HepG2 (cell line): ENCODE data around the gene ARL6IP4. TPM values are rescaled to one million over a fixed set of nuclear protein-coding genes. Genes with fewer than 3 reads are reported as not detected.

Experiments used
- ATAC-seq: fragments of 200-7000 bp; cut with Tn5 transposase; 3 replicates; pipeline ENCODE4 v1.9.1; 2020; ENCODE audit warnings: mild to moderate bottlenecking, moderate library complexity
- BruUV-seq: library from RNA; stranded (reverse); fragments of 400-500 nt; replicated peaks from 2 replicates; lab custom pipeline; 2021; lab: Mats Ljungman, UMichigan
- CTCF ChIA-PET: fragments of 300-600 bp; formaldehyde crosslinking; extraction: SDS; loops from one replicate; lab custom pipeline; 2021; ENCODE audit warnings: low total read pairs, inconsistent platforms, low intra/inter-chr PET ratio; lab: Yijun Ruan, JAX
- POLR2A ChIA-PET: fragments of 350-600 bp; sonication (Branson Sonifier 250); formaldehyde crosslinking; loops from one replicate; lab custom pipeline; 2020; ENCODE audit warnings: antibody characterized with exemption, inconsistent platforms; lab: Yijun Ruan, JAX
- DNase-seq: peaks from one replicate; pipeline ENCODE4 v3.0.0-alpha.2; 2015; ENCODE audit warnings: low spot score
- FAIRE-seq: peaks from 3 replicates; lab custom pipeline; 2011; peaks lifted over from hg19 to GRCh38; lab: Jason Lieb, UNC
- H2AFZ ChIP-seq: one replicate; pipeline ENCODE4 v1.6.1; 2011; ENCODE audit warnings: low read length, inconsistent platforms
- H3K27ac ChIP-seq: fragments of 300-600 bp; 3 replicates; pipeline ENCODE4 v1.8.0; 2011; ENCODE audit warnings: mixed run types, mild to moderate bottlenecking, mixed read lengths, low read length, inconsistent platforms; ENCODE audit not compliant: insufficient read depth; ENCODE audit errors: extremely low read length
- H3K27me3 ChIP-seq, 2 experiments: fragments of 200-600 bp in 1 of 2; 2 replicates in 1 of 2; 3 replicates in 1 of 2; pipeline versions ENCODE4 v1.6.0 to v1.8.0; 2011; ENCODE audit warnings: low read length in 2 of 2, mild to moderate bottlenecking in 2 of 2, moderate library complexity in 2 of 2, inconsistent platforms in 1 of 2; ENCODE audit not compliant: insufficient read depth in 2 of 2, control insufficient read depth in 1 of 2
- H3K36me3 ChIP-seq, 2 experiments: fragments of 200-600 bp in 1 of 2; replicated peaks in 1 of 2; 2 replicates in 1 of 2; 3 replicates in 1 of 2; pipeline versions ENCODE4 v1.5.1 to v1.8.0; 2011; ENCODE audit warnings: low read length in 2 of 2, inconsistent platforms in 1 of 2; ENCODE audit not compliant: insufficient read depth in 2 of 2, control insufficient read depth in 1 of 2
- H3K4me1 ChIP-seq: 2 replicates; pipeline ENCODE4 v1.5.1; 2012; ENCODE audit warnings: low read length, inconsistent platforms; ENCODE audit not compliant: insufficient read depth
- H3K4me2 ChIP-seq: 2 replicates; pipeline ENCODE4 v1.6.0; 2011; ENCODE audit warnings: low read depth, low read length, inconsistent platforms
- H3K4me3 ChIP-seq, 3 experiments: fragments of 200-600 bp in 1 of 3; sonication (generic), shearing (Covaris generic) in 1 of 3; replicated peaks in 1 of 3; 2 replicates each; pipeline ENCODE4 v1.5.1; 2011 to 2016; ENCODE audit warnings: low read length in 3 of 3, inconsistent platforms in 2 of 3, low read depth in 2 of 3, mild to moderate bottlenecking in 2 of 3, control low read depth in 1 of 3, mixed read lengths in 1 of 3; ENCODE audit not compliant: insufficient read depth in 1 of 3
- H3K79me2 ChIP-seq: one replicate; pipeline ENCODE4 v1.6.1; 2011; ENCODE audit warnings: low read length, inconsistent platforms; ENCODE audit not compliant: insufficient read depth
- H3K9ac ChIP-seq: 2 replicates; pipeline ENCODE4 v1.6.0; 2011; ENCODE audit warnings: mild to moderate bottlenecking, low read depth, low read length, inconsistent platforms; ENCODE audit not compliant: insufficient read depth
- H3K9me3 ChIP-seq: 2 replicates; pipeline ENCODE4 v1.5.1; 2012; ENCODE audit warnings: mild to moderate bottlenecking, low read length
- H4K20me1 ChIP-seq: 2 replicates; pipeline ENCODE4 v1.6.0; 2011; ENCODE audit warnings: inconsistent platforms, mild to moderate bottlenecking, low read length, moderate library complexity; ENCODE audit not compliant: insufficient read depth
- ATF7-NPFF ChIP-seq: sonication (generic); formaldehyde crosslinking; IDR thresholded peaks from 2 replicates; pipeline ENCODE4 v1.8.1; 2023; ENCODE audit warnings: mild to moderate bottlenecking, low read depth, missing genetic modification reagents, moderate library complexity
- CREB3 ChIP-seq: sonication (generic); formaldehyde crosslinking; IDR thresholded peaks from 2 replicates; pipeline ENCODE4 v1.5.0; 2020; ENCODE audit warnings: missing genetic modification reagents
- FOSL2 ChIP-seq: sonication (generic); formaldehyde crosslinking; IDR thresholded peaks from 2 replicates; pipeline ENCODE4 v1.4.0; 2020; ENCODE audit warnings: missing genetic modification reagents
- GLI4 ChIP-seq: sonication (generic); formaldehyde crosslinking; IDR thresholded peaks from 2 replicates; pipeline ENCODE4 v1.5.1; 2020; ENCODE audit warnings: missing genetic modification reagents, mild to moderate bottlenecking, moderate library complexity, borderline replicate concordance
- JUND ChIP-seq: sonication (generic); formaldehyde crosslinking; IDR thresholded peaks from 2 replicates; pipeline ENCODE4 v1.8.0; 2022; ENCODE audit warnings: mild to moderate bottlenecking, missing genetic modification reagents
- KLF15 ChIP-seq: sonication (generic); formaldehyde crosslinking; IDR thresholded peaks from 2 replicates; pipeline ENCODE4 v1.8.1; 2023; ENCODE audit warnings: borderline replicate concordance, mild to moderate bottlenecking, inconsistent platforms, missing genetic modification reagents, mixed read lengths
- NR2C2 ChIP-seq: sonication (generic); formaldehyde crosslinking; IDR thresholded peaks from 2 replicates; pipeline ENCODE4 v1.4.0; 2020; ENCODE audit warnings: missing genetic modification reagents, mild to moderate bottlenecking, moderate library complexity, borderline replicate concordance
- PHF5A ChIP-seq: IDR thresholded peaks from one replicate; pipeline ENCODE4 v1.6.1; 2018; ENCODE audit warnings: low read depth, missing genetic modification reagents; ENCODE audit not compliant: unreplicated experiment
- TERF1 ChIP-seq: sonication (generic); formaldehyde crosslinking; IDR thresholded peaks from 2 replicates; pipeline ENCODE4 v1.8.0; 2022; ENCODE audit warnings: mild to moderate bottlenecking, missing genetic modification reagents, moderate library complexity
- ZFP62 ChIP-seq: sonication (generic); formaldehyde crosslinking; IDR thresholded peaks from 2 replicates; pipeline ENCODE4 v1.4.0; 2020; ENCODE audit warnings: missing genetic modification reagents
- ZNF12 ChIP-seq: sonication (generic); formaldehyde crosslinking; IDR thresholded peaks from 2 replicates; pipeline ENCODE4 v1.5.0; 2020; ENCODE audit warnings: missing genetic modification reagents
- ZNF17 ChIP-seq: sonication (generic); formaldehyde crosslinking; IDR thresholded peaks from 2 replicates; pipeline ENCODE4 v1.5.0; 2020; ENCODE audit warnings: mild to moderate bottlenecking, missing genetic modification reagents
- ZNF629 ChIP-seq: sonication (generic); formaldehyde crosslinking; conservative IDR thresholded peaks from 2 replicates; pipeline ENCODE4 v1.5.0; 2020; ENCODE audit warnings: missing genetic modification reagents
- ZNF672 ChIP-seq: sonication (generic); formaldehyde crosslinking; IDR thresholded peaks from 2 replicates; pipeline ENCODE4 v1.8.1; 2022; ENCODE audit warnings: missing genetic modification reagents
- ZNF713 ChIP-seq: sonication (generic); formaldehyde crosslinking; IDR thresholded peaks from 2 replicates; pipeline ENCODE4 v1.4.0; 2020; ENCODE audit warnings: mild to moderate bottlenecking, missing genetic modification reagents
- ZNF724P ChIP-seq: sonication (generic); formaldehyde crosslinking; IDR thresholded peaks from 2 replicates; pipeline ENCODE4 v1.8.0; 2022; ENCODE audit warnings: missing genetic modification reagents, borderline replicate concordance
- ZNF839 ChIP-seq: sonication (generic); formaldehyde crosslinking; IDR thresholded peaks from 2 replicates; pipeline ENCODE4 v1.4.0; 2020; ENCODE audit warnings: missing genetic modification reagents, mild to moderate bottlenecking, borderline replicate concordance
- WGBS: methylation state at CpG from one replicate; pipeline ENCODE4 v1.1.6; 2017; ENCODE audit warnings: low lambda C conversion rate; 5-methylcytosine and 5-hydroxymethylcytosine counted together
- in situ Hi-C: cut with HindIII; loops from 2 replicates; pipeline ENCODE4 v1.10.0; 2017; ENCODE audit warnings: low pct_unique_long_range_greater_than_20kb; ENCODE audit not compliant: extremely low pct_ligation_motif_present
- intact Hi-C: fragments of 100-400 bp; cut with micrococcal nuclease; formaldehyde crosslinking; loops from one replicate; pipeline ENCODE4 v1.10.0; 2022; ENCODE audit not compliant: unreplicated experiment
- polyA plus RNA-seq, 8 experiments: library from polyadenylated mRNA; depleted of rRNA in 3 of 8; stranded (reverse) in 7 of 8; unstranded in 1 of 8; fragments of >200 nt; fragmentation: Illumina TruSeq in 4 of 8; extraction: Trizol in 4 of 8; gene quantifications; 2 replicates each; pipeline versions ENCODE4 v1.2.1 to v1.2.3, GENCODE V29; 2011 to 2016; ENCODE audit warnings: low read depth in 4 of 8, missing spikeins in 1 of 8, mixed read lengths in 1 of 8; ENCODE audit not compliant: insufficient read depth in 1 of 8
- total RNA-seq, 5 experiments: library from RNA; depleted of rRNA; stranded (reverse); fragments of >200 nt; fragmentation: Illumina TruSeq; extraction: Trizol; gene quantifications; 2 replicates each; pipeline ENCODE4 v1.2.3, GENCODE V29; 2016; ENCODE audit warnings: low read depth in 1 of 5

ARL6IP4 gene
- total and polyA plus RNA-seq, 2 of the 13 experiments (the other 11 are each of a cell fraction or from before 2014, with no cell fraction given) = 155 to 220 TPM

- H3K4me2 ChIP-seq = no peak overlapping the region
- in situ Hi-C loops (no loop called here), intact Hi-C loops (no loop called here)
- CTCF ChIA-PET = no interaction called here
- no peaks in the 10 kb centered on the region; a peak in 1 of 5 replicates for H3K27me3 ChIP-seq
- no peak for TF ChIP-seq ZNF839 (CRISPR knock-in tag)
- no peak for TF ChIP-seq CREB3 (CRISPR knock-in tag)
- no peak for TF ChIP-seq ZNF672 (CRISPR knock-in tag)
- no peak for TF ChIP-seq JUND (CRISPR knock-in tag)
- no peak for TF ChIP-seq ZFP62 (CRISPR knock-in tag)
- no peak for TF ChIP-seq ZNF713 (CRISPR knock-in tag)
- TF ChIP-seq ZNF12 (CRISPR knock-in tag) = no peak
- TF ChIP-seq FOSL2 (CRISPR knock-in tag) = no peak
- TF ChIP-seq GLI4 (CRISPR knock-in tag) = no peak
- no peak for TF ChIP-seq PHF5A
- TF ChIP-seq NR2C2 (CRISPR knock-in tag) = no peak
- TF ChIP-seq ZNF724P = no peak
- no peak for TF ChIP-seq KLF15 (CRISPR knock-in tag)
- TF ChIP-seq ATF7-NPFF (CRISPR knock-in tag) = no peak
- no peak for TF ChIP-seq ZNF17
- TF ChIP-seq ZNF629 (CRISPR knock-in tag) = no peak
- TF ChIP-seq TERF1 (CRISPR knock-in tag) = no peak
- DNase-seq = no peak
- no peaks in the 10 kb centered on the region for H3K4me1 ChIP-seq
- no TSS peak for BruUV-seq
- H2AFZ ChIP-seq = no peak overlapping the region
- H3K9me3 ChIP-seq = no peaks in the 10 kb centered on the region
- H4K20me1 ChIP-seq = no peaks in the 10 kb centered on the region
- no peaks in the 10 kb centered on the region for H3K79me2 ChIP-seq
- H3K36me3 ChIP-seq = peaks cover 10 to 14% of the 10 kb centered on the region in 2 experiments
- no peak for ATAC-seq
- FAIRE-seq = no peak
- WGBS = 93% methylated on average over 14 of the region's 14 CpGs
- H3K9ac ChIP-seq = no peak overlapping the region
- POLR2A ChIA-PET = no interaction called here
- no peak overlapping the region for H3K27ac ChIP-seq
- H3K4me3 ChIP-seq = no peak overlapping the region
These were observed 23.8 kb downstream of the ARL6IP4 start for GRCh38 chr12:123004287-123004686.
